HEK293 (cell line): Measurements from ENCODE around the gene C5orf15.

Source experiments
- GLI2 ChIP-seq: fragments of 450-650 bp; formaldehyde crosslinking; IDR thresholded peaks from 2 replicates; pipeline ENCODE4; 2017; ENCODE audit warnings: missing biosample characterization, missing genetic modification characterization, low read depth, borderline replicate concordance
- HOXC10 ChIP-seq: sonication (generic); formaldehyde crosslinking; IDR thresholded peaks from 2 replicates; pipeline ENCODE4 v1.8.1; 2023; ENCODE audit warnings: mild to moderate bottlenecking, missing genetic modification reagents
- IKZF3 ChIP-seq: fragments of 450-650 bp; IDR thresholded peaks from 2 replicates; pipeline ENCODE4 v1.5.0; 2018; ENCODE audit warnings: missing biosample characterization, mild to moderate bottlenecking, missing genetic modification characterization, moderate library complexity
- KLF8 ChIP-seq: fragments of 450-650 bp; formaldehyde crosslinking; IDR thresholded peaks from 2 replicates; pipeline ENCODE4 v1.5.1; 2016; ENCODE audit warnings: missing biosample characterization, missing genetic modification characterization
- KLF9 ChIP-seq: fragments of 450-650 bp; formaldehyde crosslinking; IDR thresholded peaks from 2 replicates; pipeline ENCODE4 v1.5.1; 2016; ENCODE audit warnings: missing biosample characterization, missing genetic modification characterization, low read depth
- SALL2 ChIP-seq: fragments of 450-650 bp; formaldehyde crosslinking; IDR thresholded peaks from 2 replicates; pipeline ENCODE4 v1.5.0; 2017; ENCODE audit warnings: missing biosample characterization, mild to moderate bottlenecking, missing genetic modification characterization, borderline replicate concordance
- SCRT1 ChIP-seq: fragments of 450-650 bp; formaldehyde crosslinking; IDR thresholded peaks from 2 replicates; pipeline ENCODE4 v1.5.1; 2016; ENCODE audit warnings: missing biosample characterization, missing genetic modification characterization, borderline replicate concordance
- ZBTB11 ChIP-seq: fragments of 450-650 bp; formaldehyde crosslinking; conservative IDR thresholded peaks from 2 replicates; pipeline ENCODE4 v1.5.1; 2016; ENCODE audit warnings: low read depth, missing biosample characterization, missing genetic modification characterization
- ZBTB17 ChIP-seq: fragments of 450-650 bp; formaldehyde crosslinking; IDR thresholded peaks from 2 replicates; pipeline ENCODE4 v1.5.1; 2016; ENCODE audit warnings: missing biosample characterization, missing genetic modification characterization
- ZNF169 ChIP-seq: fragments of 450-650 bp; formaldehyde crosslinking; IDR thresholded peaks from 2 replicates; pipeline ENCODE4 v1.5.1; 2016; ENCODE audit warnings: missing biosample characterization, missing genetic modification characterization
- ZNF2 ChIP-seq: fragments of 450-650 bp; formaldehyde crosslinking; IDR thresholded peaks from 2 replicates; pipeline ENCODE4 v1.5.1; 2016; ENCODE audit warnings: missing biosample characterization, missing genetic modification characterization
- ZNF266 ChIP-seq: fragments of 450-650 bp; formaldehyde crosslinking; IDR thresholded peaks from 2 replicates; pipeline ENCODE4 v1.5.1; 2016; ENCODE audit warnings: missing biosample characterization, missing genetic modification characterization, low read depth
- ZNF423 ChIP-seq: fragments of 450-650 bp; formaldehyde crosslinking; IDR thresholded peaks from 2 replicates; pipeline ENCODE4 v1.5.1; 2016; ENCODE audit warnings: missing biosample characterization, missing genetic modification characterization
- ZNF48 ChIP-seq: fragments of 450-650 bp; formaldehyde crosslinking; IDR thresholded peaks from 2 replicates; pipeline ENCODE4 v1.5.1; 2016; ENCODE audit warnings: missing biosample characterization, missing genetic modification characterization
- ZNF488 ChIP-seq: fragments of 450-650 bp; formaldehyde crosslinking; IDR thresholded peaks from 2 replicates; pipeline ENCODE4 v1.5.1; 2016; ENCODE audit warnings: missing biosample characterization, missing genetic modification characterization
- ZNF518A ChIP-seq: fragments of 450-650 bp; formaldehyde crosslinking; conservative IDR thresholded peaks from 2 replicates; pipeline ENCODE4 v1.5.1; 2016; ENCODE audit warnings: low read depth, missing biosample characterization, missing genetic modification characterization
- ZNF596 ChIP-seq: fragments of 450-650 bp; IDR thresholded peaks from 2 replicates; pipeline ENCODE4 v1.5.0; 2018; ENCODE audit warnings: missing biosample characterization, mild to moderate bottlenecking, missing genetic modification characterization, moderate library complexity
- ZNF600 ChIP-seq: fragments of 450-650 bp; formaldehyde crosslinking; IDR thresholded peaks from 2 replicates; pipeline ENCODE4 v1.5.1; 2016; ENCODE audit warnings: missing biosample characterization, missing genetic modification characterization
- ZNF623 ChIP-seq: fragments of 450-650 bp; formaldehyde crosslinking; IDR thresholded peaks from 2 replicates; pipeline ENCODE4 v1.5.1; 2016; ENCODE audit warnings: missing biosample characterization, missing genetic modification characterization
- ZNF626 ChIP-seq: fragments of 450-650 bp; sonication (Bioruptor Pico); formaldehyde crosslinking; IDR thresholded peaks from 2 replicates; pipeline ENCODE4 v1.5.1; 2018; ENCODE audit warnings: missing biosample characterization, missing genetic modification characterization, inconsistent platforms
- ZNF704 ChIP-seq: fragments of 450-650 bp; formaldehyde crosslinking; IDR thresholded peaks from 2 replicates; pipeline ENCODE4 v1.5.1; 2016; ENCODE audit warnings: missing biosample characterization, missing genetic modification characterization
- ZNF707 ChIP-seq: fragments of 450-650 bp; formaldehyde crosslinking; IDR thresholded peaks from 2 replicates; pipeline ENCODE4 v1.5.1; 2016; ENCODE audit warnings: missing biosample characterization, missing genetic modification characterization
- ZNF747 ChIP-seq: fragments of 450-650 bp; formaldehyde crosslinking; IDR thresholded peaks from 2 replicates; pipeline ENCODE4 v1.5.1; 2016; ENCODE audit warnings: missing biosample characterization, missing genetic modification characterization
- ZNF76 ChIP-seq: fragments of 450-650 bp; formaldehyde crosslinking; IDR thresholded peaks from 2 replicates; pipeline ENCODE4; 2016; ENCODE audit warnings: low read depth, missing biosample characterization, missing genetic modification characterization, borderline replicate concordance
- ZNF777 ChIP-seq: fragments of 450-650 bp; formaldehyde crosslinking; IDR thresholded peaks from 2 replicates; pipeline ENCODE4 v1.5.1; 2017; ENCODE audit warnings: missing biosample characterization, missing genetic modification characterization, borderline replicate concordance
- ZNF785 ChIP-seq: fragments of 450-650 bp; formaldehyde crosslinking; IDR thresholded peaks from 2 replicates; pipeline ENCODE4 v1.5.1; 2016; ENCODE audit warnings: missing biosample characterization, missing genetic modification characterization
- ZSCAN16 ChIP-seq: fragments of 450-650 bp; formaldehyde crosslinking; IDR thresholded peaks from 2 replicates; pipeline ENCODE4 v1.5.1; 2016; ENCODE audit warnings: missing biosample characterization, missing genetic modification characterization
- ZXDB ChIP-seq: fragments of 450-650 bp; formaldehyde crosslinking; IDR thresholded peaks from 2 replicates; pipeline ENCODE4 v1.5.1; 2016; ENCODE audit warnings: missing biosample characterization, missing genetic modification characterization
- TF ChIP-seq, protein P1 (sequence below): fragments of 450-650 bp; formaldehyde crosslinking; IDR thresholded peaks from 2 replicates; pipeline ENCODE4 v1.5.1; 2016; ENCODE audit warnings: missing biosample characterization, missing genetic modification characterization, low read depth

The C5orf15 gene

DNA sequence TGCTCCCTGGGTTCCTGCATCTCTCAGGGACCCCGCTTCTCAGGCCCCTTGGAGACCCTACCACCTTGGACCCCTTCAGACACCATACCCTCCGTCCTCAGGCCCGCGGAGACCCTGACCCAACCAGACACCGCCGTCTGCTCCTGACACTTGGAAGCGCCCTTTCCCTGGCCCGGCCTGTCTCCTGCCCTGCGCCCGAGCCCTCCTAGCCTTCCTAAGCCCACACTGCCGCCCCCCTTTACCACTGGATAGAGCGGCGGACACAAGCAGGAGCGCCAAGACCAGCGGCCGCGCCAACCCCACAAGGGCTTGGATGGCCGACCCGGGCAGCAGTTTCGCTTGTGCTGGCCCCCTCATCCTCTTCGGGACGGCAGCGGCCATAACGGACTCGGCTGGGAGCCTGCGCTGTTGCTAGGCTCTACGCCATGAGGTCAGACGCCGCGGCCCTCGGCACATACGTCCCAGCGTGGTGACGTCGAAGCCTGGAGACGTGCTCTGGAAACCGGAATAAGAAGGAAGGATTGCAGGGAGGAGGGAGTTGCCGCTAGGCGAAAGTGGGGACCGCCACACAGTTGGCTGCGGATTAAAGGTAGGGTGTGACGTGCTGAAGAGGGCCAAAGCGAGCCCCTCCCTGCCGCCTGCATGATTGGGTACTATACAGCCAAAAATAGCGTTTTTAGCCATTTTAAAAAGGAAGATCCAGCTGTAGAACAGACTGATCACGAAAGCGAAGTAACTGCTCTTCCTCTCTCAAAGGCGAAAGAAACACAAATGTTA is at the start of gene C5orf15 (continued):
- TF ChIP-seq ZNF518A (0 out of 2 replicates have a peak, but pooled peaks have one; percentile 28), IKZF3 (tag by site-specific recombination) (peak; percentile 98), ZNF707 (tag by site-specific recombination) (no peak), ZNF2 (tag by site-specific recombination) (peak; percentile 89), ZNF48 (tag by site-specific recombination) (no peak), ZNF747 (tag by site-specific recombination) (no peak), ZXDB (tag by site-specific recombination) (peak; percentile 81), ZNF704 (tag by site-specific recombination) (no peak), ZNF785 (tag by site-specific recombination) (no peak), ZNF76 (tag by site-specific recombination) (no peak; the same call in 1 of the 2 replicates), ZNF266 (tag by site-specific recombination) (no peak), ZBTB11 (tag by site-specific recombination) (no peak), SCRT1 (tag by site-specific recombination) (no peak), ZNF169 (no peak), HOXC10 (CRISPR knock-in tag) (no peak), ZNF777 (tag by site-specific recombination) (0 out of 2 replicates have a peak, but pooled peaks have one; percentile 23), ZNF623 (tag by site-specific recombination) (no peak), ZNF488 (tag by site-specific recombination) (no peak), KLF8 (tag by site-specific recombination) (peak; percentile 38; the same call in 1 of the 2 replicates), SALL2 (tag by site-specific recombination) (no peak), ZBTB17 (tag by site-specific recombination) (peak; percentile 95), KLF9 (tag by site-specific recombination) (peak; percentile 91), GLI2 (tag by site-specific recombination) (no peak), ZNF596 (tag by site-specific recombination) (no peak), ZSCAN16 (tag by site-specific recombination) (no peak), ZNF600 (tag by site-specific recombination) (peak; percentile 98), ZNF626 (tag by site-specific recombination) (no peak), ZNF423 (tag by site-specific recombination) (no peak)
- TF ChIP-seq, protein P1, sequence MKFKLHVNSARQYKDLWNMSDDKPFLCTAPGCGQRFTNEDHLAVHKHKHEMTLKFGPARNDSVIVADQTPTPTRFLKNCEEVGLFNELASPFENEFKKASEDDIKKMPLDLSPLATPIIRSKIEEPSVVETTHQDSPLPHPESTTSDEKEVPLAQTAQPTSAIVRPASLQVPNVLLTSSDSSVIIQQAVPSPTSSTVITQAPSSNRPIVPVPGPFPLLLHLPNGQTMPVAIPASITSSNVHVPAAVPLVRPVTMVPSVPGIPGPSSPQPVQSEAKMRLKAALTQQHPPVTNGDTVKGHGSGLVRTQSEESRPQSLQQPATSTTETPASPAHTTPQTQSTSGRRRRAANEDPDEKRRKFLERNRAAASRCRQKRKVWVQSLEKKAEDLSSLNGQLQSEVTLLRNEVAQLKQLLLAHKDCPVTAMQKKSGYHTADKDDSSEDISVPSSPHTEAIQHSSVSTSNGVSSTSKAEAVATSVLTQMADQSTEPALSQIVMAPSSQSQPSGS (tag by site-specific recombination) = peak; percentile 89
